CD14-positive monocyte (primary cell): ENCODE measurements around the gene PELI2. TPM values are rescaled to one million over a fixed set of nuclear protein-coding genes. Genes with fewer than 3 reads are reported as not detected.

Experiments
- DNase-seq, 3 donors: peaks; one replicate each; pipeline ENCODE4 v3.0.0-alpha.2; 2011 to 2022
- H2AFZ ChIP-seq: 2 replicates; pipeline ENCODE4 v1.6.0; 2012; ENCODE audit warnings: mild to moderate bottlenecking, low read depth, low read length, inconsistent platforms; ENCODE audit not compliant: insufficient read depth, poor library complexity, severe bottlenecking
- H3K27ac ChIP-seq, 2 donors: 1 replicate in 1 of 2; 2 replicates in 1 of 2; pipeline ENCODE4 v1.5.1; 2012 to 2013; ENCODE audit warnings: low read length in 2 of 2, control low read depth in 1 of 2, inconsistent platforms in 1 of 2, low read depth in 1 of 2, mild to moderate bottlenecking in 1 of 2
- H3K27me3 ChIP-seq, 2 donors: one replicate each; pipeline versions ENCODE4 v1.6.0 to v1.6.1; 2011 to 2013; ENCODE audit warnings: low read length in 2 of 2; ENCODE audit not compliant: control insufficient read depth in 2 of 2, insufficient read depth in 2 of 2
- H3K36me3 ChIP-seq, 2 donors: replicated peaks in 1 of 2; 1 replicate in 1 of 2; 2 replicates in 1 of 2; pipeline versions ENCODE4 v1.5.1 to v1.6.1; 2012 to 2013; ENCODE audit warnings: low read length in 2 of 2, control low read depth in 1 of 2, inconsistent platforms in 1 of 2, mild to moderate bottlenecking in 1 of 2; ENCODE audit not compliant: insufficient read depth in 2 of 2, control insufficient read depth in 1 of 2
- H3K4me1 ChIP-seq, 2 donors: 1 replicate in 1 of 2; 2 replicates in 1 of 2; pipeline versions ENCODE4 v1.5.1 to v1.6.1; 2012 to 2013; ENCODE audit warnings: low read length in 2 of 2, control low read depth in 1 of 2, inconsistent platforms in 1 of 2, mild to moderate bottlenecking in 1 of 2, moderate library complexity in 1 of 2; ENCODE audit not compliant: insufficient read depth in 2 of 2, control insufficient read depth in 1 of 2
- H3K4me2 ChIP-seq: replicated peaks from 2 replicates; pipeline ENCODE3; 2012; ENCODE audit warnings: low read length, moderate library complexity, mild to moderate bottlenecking; ENCODE audit not compliant: poor library complexity, severe bottlenecking; ENCODE audit errors: extremely low read depth
- H3K4me3 ChIP-seq, 3 experiments: fragments of 200-600 bp in 1 of 3; sonication (generic) in 1 of 3; replicated peaks in 1 of 3; 1 replicate in 2 of 3; 2 replicates in 1 of 3; pipeline ENCODE4 v1.5.1; 2011 to 2013; ENCODE audit warnings: low read length in 3 of 3, mild to moderate bottlenecking in 3 of 3, control low read depth in 2 of 3, low read depth in 2 of 3, inconsistent platforms in 1 of 3, moderate library complexity in 1 of 3
- H3K79me2 ChIP-seq: 2 replicates; pipeline ENCODE4 v1.6.0; 2012; ENCODE audit warnings: mild to moderate bottlenecking, control low read depth, inconsistent platforms, low read length, moderate library complexity; ENCODE audit not compliant: insufficient read depth
- H3K9ac ChIP-seq: 2 replicates; pipeline ENCODE4 v1.6.0; 2017; ENCODE audit warnings: low read length, mild to moderate bottlenecking; ENCODE audit not compliant: insufficient read depth, poor library complexity, severe bottlenecking
- H3K9me3 ChIP-seq, 2 donors: replicated peaks in 1 of 2; 1 replicate in 1 of 2; 2 replicates in 1 of 2; pipeline versions ENCODE4 v1.5.1 to v1.6.1; 2012 to 2013; ENCODE audit warnings: low read length in 2 of 2, control low read depth in 1 of 2; ENCODE audit not compliant: control insufficient read depth in 1 of 2, insufficient read depth in 1 of 2
- H4K20me1 ChIP-seq: 2 replicates; pipeline ENCODE4 v1.6.0; 2012; ENCODE audit warnings: mild to moderate bottlenecking, low read length, control low read depth, moderate library complexity; ENCODE audit not compliant: insufficient read depth
- H3K27ac Mint-ChIP-seq, 7 donors: one replicate each; pipeline ENCODE4 v1.8.0; 2020; ENCODE audit warnings: mild to moderate bottlenecking in 7 of 7, mixed read lengths in 7 of 7, moderate library complexity in 6 of 7, inconsistent platforms in 2 of 7
- H3K27me3 Mint-ChIP-seq, 3 donors: one replicate each; pipeline ENCODE4 v1.8.0; 2021 to 2022; ENCODE audit warnings: low read depth in 3 of 3, mild to moderate bottlenecking in 3 of 3, mixed read lengths in 3 of 3, moderate library complexity in 3 of 3, inconsistent platforms in 1 of 3
- H3K36me3 Mint-ChIP-seq, 2 donors: one replicate each; pipeline ENCODE4 v1.8.0; 2020; ENCODE audit warnings: mixed read lengths in 2 of 2, inconsistent platforms in 1 of 2, mild to moderate bottlenecking in 1 of 2
- H3K4me1 Mint-ChIP-seq: one replicate; pipeline ENCODE4 v1.8.0; 2020; ENCODE audit warnings: mild to moderate bottlenecking, mixed read lengths
- H3K4me3 Mint-ChIP-seq, 2 donors: one replicate each; pipeline ENCODE4 v1.8.0; 2020; ENCODE audit warnings: mild to moderate bottlenecking in 2 of 2, mixed read lengths in 2 of 2, moderate library complexity in 1 of 2
- H3K9me3 Mint-ChIP-seq, 7 donors: one replicate each; pipeline ENCODE4 v1.8.0; 2020 to 2022; ENCODE audit warnings: mixed read lengths in 7 of 7, mild to moderate bottlenecking in 6 of 7, moderate library complexity in 6 of 7, inconsistent platforms in 2 of 7
- WGBS: methylation state at CpG from one replicate; pipeline ENCODE4 v1.1.5; 2013; ENCODE audit warnings: missing lambda C conversion rate; ENCODE audit not compliant: insufficient coverage; 5-methylcytosine and 5-hydroxymethylcytosine counted together
- intact Hi-C, 2 donors: fragments of 100-400 bp; cut with micrococcal nuclease; formaldehyde crosslinking; loops; one replicate each; pipeline versions ENCODE4 v1.15.0 to v1.15.1; 2023
- polyA plus RNA-seq, 3 donors: library from polyadenylated mRNA; depleted of rRNA in 1 of 3; unstranded in 2 of 3; stranded (reverse) in 1 of 3; fragments of 300-500 nt in 2 of 3; fragments of >200 nt in 1 of 3; fragmentation: Illumina TruSeq in 2 of 3; gene quantifications; 1 replicate in 2 of 3; 2 replicates in 1 of 3; pipeline ENCODE4 v1.2.3, GENCODE V29; 2012 to 2021
- TF ChIP-seq, protein P1 (sequence below): fragments of 200-600 bp; IDR thresholded peaks from one replicate; pipeline ENCODE4 v1.8.0; 2022; ENCODE audit warnings: antibody characterized with exemption, mild to moderate bottlenecking

PELI2 gene
- polyA plus RNA-seq, 3 donors: 10.1 to 35.8 (median 12.5) TPM

DNA sequence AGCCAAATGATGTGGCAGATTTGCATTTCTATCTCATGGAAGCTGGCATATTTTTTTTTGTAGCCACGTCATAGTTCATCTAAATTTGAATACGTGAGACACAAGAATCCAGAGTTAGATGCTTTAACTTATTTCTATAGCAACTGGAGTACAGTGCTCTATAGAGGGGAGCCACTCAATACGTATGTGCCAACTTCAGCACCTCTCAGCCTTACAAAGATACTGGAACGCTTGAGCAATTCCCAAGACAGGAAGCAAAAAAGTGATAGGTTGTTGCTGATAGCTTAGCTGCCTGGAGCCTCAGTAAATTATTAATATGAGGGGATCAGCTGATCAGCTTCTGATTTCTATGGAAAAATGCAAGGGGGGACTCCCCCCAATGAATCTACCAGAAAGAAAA, 24.1 kb upstream of the PELI2 start:
- peak overlapping the region in 1 of 2 donors; percentile 62 for H3K4me3 Mint-ChIP-seq
- TF ChIP-seq, protein P1, sequence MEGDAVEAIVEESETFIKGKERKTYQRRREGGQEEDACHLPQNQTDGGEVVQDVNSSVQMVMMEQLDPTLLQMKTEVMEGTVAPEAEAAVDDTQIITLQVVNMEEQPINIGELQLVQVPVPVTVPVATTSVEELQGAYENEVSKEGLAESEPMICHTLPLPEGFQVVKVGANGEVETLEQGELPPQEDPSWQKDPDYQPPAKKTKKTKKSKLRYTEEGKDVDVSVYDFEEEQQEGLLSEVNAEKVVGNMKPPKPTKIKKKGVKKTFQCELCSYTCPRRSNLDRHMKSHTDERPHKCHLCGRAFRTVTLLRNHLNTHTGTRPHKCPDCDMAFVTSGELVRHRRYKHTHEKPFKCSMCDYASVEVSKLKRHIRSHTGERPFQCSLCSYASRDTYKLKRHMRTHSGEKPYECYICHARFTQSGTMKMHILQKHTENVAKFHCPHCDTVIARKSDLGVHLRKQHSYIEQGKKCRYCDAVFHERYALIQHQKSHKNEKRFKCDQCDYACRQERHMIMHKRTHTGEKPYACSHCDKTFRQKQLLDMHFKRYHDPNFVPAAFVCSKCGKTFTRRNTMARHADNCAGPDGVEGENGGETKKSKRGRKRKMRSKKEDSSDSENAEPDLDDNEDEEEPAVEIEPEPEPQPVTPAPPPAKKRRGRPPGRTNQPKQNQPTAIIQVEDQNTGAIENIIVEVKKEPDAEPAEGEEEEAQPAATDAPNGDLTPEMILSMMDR: no peak
- Histone ChIP-seq H4K20me1 (no peaks in the 10 kb centered on the region), H3K27ac (peak overlapping the region in 1 of 2 donors; percentile 93), H3K4me1 (peaks cover 39 to 41% of the 10 kb centered on the region in 2 donors), H3K36me3 (no peaks in the 10 kb centered on the region), H3K79me2 (no peaks in the 10 kb centered on the region), H3K9me3 (no peaks in the 10 kb centered on the region), H3K27me3 (no peaks in the 10 kb centered on the region), H2AFZ (peak overlapping the region; percentile 9), H3K4me2 (peak overlapping the region; percentile 68), H3K9ac (no peak overlapping the region), H3K4me3 (peak overlapping the region in 1 of 3 experiments; percentile 52)
- intact Hi-C loops: no loop called here
- peaks cover 0 to 6% (median 0%) of the 10 kb centered on the region in 7 donors for H3K9me3 Mint-ChIP-seq
- peaks cover 0 to 2% (median 0%) of the 10 kb centered on the region in 3 donors for H3K27me3 Mint-ChIP-seq
- peaks cover 0 to 4% of the 10 kb centered on the region in 2 donors for H3K36me3 Mint-ChIP-seq
- peak overlapping the region; percentile 97 to 99 (median 98) for H3K27ac Mint-ChIP-seq
- no CpG with 5 or more reads among the region's 4 CpGs for WGBS
- peaks cover 40% of the 10 kb centered on the region for H3K4me1 Mint-ChIP-seq
- peak; percentile 33 to 67 (median 62) for DNase-seq

DNA sequence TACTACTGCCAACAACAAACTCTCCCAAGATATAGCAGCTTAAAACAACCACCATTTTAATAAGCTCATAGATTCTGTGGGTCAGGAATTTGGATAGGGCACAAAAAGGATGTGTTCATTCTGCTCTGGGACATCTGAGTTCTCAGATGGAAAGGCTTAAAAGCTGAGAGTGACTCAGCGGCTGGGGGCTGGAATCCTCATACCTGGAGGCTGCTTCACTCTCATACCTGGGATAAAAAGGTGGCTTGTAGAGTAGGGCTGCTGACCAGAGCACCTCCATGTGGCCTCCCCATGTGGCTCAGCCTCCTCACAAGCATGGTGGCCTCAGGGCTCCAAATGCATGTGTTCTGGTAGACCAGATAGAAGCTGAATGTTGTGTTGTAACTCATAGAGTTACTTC, 20.2 kb upstream of the PELI2 start:
- Histone ChIP-seq H3K79me2 (no peaks in the 10 kb centered on the region), H3K4me2 (no peak overlapping the region), H3K27me3 (no peaks in the 10 kb centered on the region), H3K9me3 (no peaks in the 10 kb centered on the region), H3K4me1 (peaks cover 24 to 28% of the 10 kb centered on the region in 2 donors), H3K27ac (no peak overlapping the region), H2AFZ (no peak overlapping the region), H3K4me3 (no peak overlapping the region), H3K9ac (no peak overlapping the region), H4K20me1 (no peaks in the 10 kb centered on the region), H3K36me3 (no peaks in the 10 kb centered on the region)
- H3K9me3 Mint-ChIP-seq: peaks cover 0 to 6% (median 0%) of the 10 kb centered on the region in 7 donors
- H3K4me3 Mint-ChIP-seq: no peak overlapping the region
- intact Hi-C loops: no loop called here
- H3K27ac Mint-ChIP-seq: no peak overlapping the region
- TF ChIP-seq, protein P1: no peak
- 100% methylated on average over 1 of the region's 1 CpG for WGBS
- peaks cover 0 to 3% (median 0%) of the 10 kb centered on the region in 3 donors for H3K27me3 Mint-ChIP-seq
- H3K36me3 Mint-ChIP-seq: no peaks in the 10 kb centered on the region
- peaks cover 28% of the 10 kb centered on the region for H3K4me1 Mint-ChIP-seq
- DNase-seq: no peak
